Neural progenitor cell (in vitro differentiated cells): ENCODE data around the gene MAD1L1. TPM values are rescaled to one million over a fixed set of nuclear protein-coding genes. Genes with fewer than 3 reads are reported as not detected.

Source experiments
- DNase-seq: peaks from one replicate; pipeline ENCODE4 v3.0.0-alpha.2; 2016; ENCODE audit warnings: low spot score
- H2AFZ ChIP-seq: fragments of 200-600 bp; sonication (generic); replicated peaks from 2 replicates; pipeline ENCODE4 v1.6.1; 2016; ENCODE audit warnings: antibody characterized with exemption
- H3F3A ChIP-seq: fragments of 200-600 bp; sonication (generic); 2 replicates; pipeline ENCODE4 v1.6.1; 2016; ENCODE audit warnings: antibody characterized with exemption, low read depth
- H3K27ac ChIP-seq: fragments of 200-600 bp; sonication (generic); 2 replicates; pipeline ENCODE4 v1.5.1; 2016; ENCODE audit warnings: mild to moderate bottlenecking
- H3K27me3 ChIP-seq: fragments of 200-600 bp; sonication (generic); 2 replicates; pipeline ENCODE4 v1.6.1; 2016; ENCODE audit warnings: mild to moderate bottlenecking, moderate library complexity
- H3K36me3 ChIP-seq: fragments of 200-600 bp; sonication (generic); 2 replicates; pipeline ENCODE4 v1.5.1; 2016
- H3K4me1 ChIP-seq: fragments of 200-600 bp; sonication (generic); 2 replicates; pipeline ENCODE4 v1.6.1; 2016; ENCODE audit warnings: mixed run types
- H3K4me2 ChIP-seq: fragments of 200-600 bp; sonication (generic); 2 replicates; pipeline ENCODE4 v1.6.1; 2016
- H3K4me3 ChIP-seq: fragments of 200-600 bp; sonication (generic); 2 replicates; pipeline ENCODE4 v1.5.1; 2016
- H3K79me2 ChIP-seq: fragments of 200-600 bp; sonication (generic); 2 replicates; pipeline ENCODE4 v1.6.1; 2016; ENCODE audit warnings: low read depth
- H3K9ac ChIP-seq: fragments of 200-600 bp; sonication (generic); 2 replicates; pipeline ENCODE4 v1.6.1; 2016
- H3K9me3 ChIP-seq: fragments of 200-600 bp; sonication (generic); 2 replicates; pipeline ENCODE4 v1.5.1; 2016; ENCODE audit warnings: low read depth
- H4K20me1 ChIP-seq: fragments of 200-600 bp; sonication (generic); 2 replicates; pipeline ENCODE4 v1.6.1; 2016; ENCODE audit warnings: low read depth
- H3K27ac Mint-ChIP-seq: 3 replicates; pipeline ENCODE4 v1.8.0; 2021; ENCODE audit warnings: mixed read lengths
- H3K27me3 Mint-ChIP-seq: 2 replicates; pipeline ENCODE4 v1.8.0; 2022; ENCODE audit warnings: low read depth, mild to moderate bottlenecking, inconsistent platforms, moderate library complexity, mixed read lengths; ENCODE audit not compliant: insufficient read depth
- H3K36me3 Mint-ChIP-seq: 3 replicates; pipeline ENCODE4 v1.8.0; 2021; ENCODE audit warnings: mixed read lengths
- H3K4me1 Mint-ChIP-seq: 3 replicates; pipeline ENCODE4 v1.8.0; 2021; ENCODE audit warnings: mixed read lengths
- H3K4me3 Mint-ChIP-seq: 3 replicates; pipeline ENCODE4 v1.8.0; 2021; ENCODE audit warnings: mild to moderate bottlenecking, moderate library complexity, mixed read lengths
- H3K9me3 Mint-ChIP-seq: 3 replicates; pipeline ENCODE4 v1.8.0; 2020; ENCODE audit warnings: mixed read lengths
- CTCF ChIP-seq: fragments of 200-600 bp; sonication (generic); IDR thresholded peaks from 2 replicates; pipeline ENCODE4 v1.5.1; 2017; ENCODE audit warnings: antibody characterized with exemption, mild to moderate bottlenecking
- EZH2 ChIP-seq: fragments of 200-600 bp; sonication (generic); IDR thresholded peaks from 2 replicates; pipeline ENCODE4 v1.6.1; 2017; ENCODE audit warnings: antibody characterized with exemption, mild to moderate bottlenecking, moderate library complexity
- EZH2phosphoT487 ChIP-seq: fragments of 200-600 bp; sonication (generic); IDR thresholded peaks from 2 replicates; pipeline ENCODE4 v1.6.1; 2017; ENCODE audit warnings: antibody characterized with exemption
- total RNA-seq: library from RNA; depleted of rRNA; stranded (reverse); fragments of >200 nt; gene quantifications from 2 replicates; pipeline ENCODE4 v1.2.3, GENCODE V29; 2015; ENCODE audit warnings: low replicate concordance

MAD1L1 gene
- total RNA-seq, 1 donor from 2014 or later, result 23.7 TPM

DNA sequence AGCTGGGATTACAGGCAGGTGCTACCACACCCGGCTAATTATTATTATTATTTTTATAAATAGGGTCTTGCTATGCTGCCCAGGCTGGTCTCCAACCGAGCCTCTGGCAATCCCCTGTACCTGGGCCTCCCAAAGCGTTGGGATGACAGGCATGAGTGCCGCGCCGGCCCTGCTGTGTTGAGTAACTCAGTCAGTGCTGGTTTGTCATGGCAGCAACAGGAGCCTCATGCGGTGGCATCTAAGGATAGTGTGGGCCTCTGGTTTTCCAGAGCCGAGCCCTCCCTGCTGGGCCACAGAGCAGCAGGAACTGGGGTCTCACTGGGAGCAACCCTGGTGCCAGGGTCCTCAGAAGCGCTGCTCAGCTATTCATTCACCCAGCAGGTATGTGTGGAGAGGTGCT is 318.0 kb downstream of the MAD1L1 start:
- no peaks in the 10 kb centered on the region for H3F3A ChIP-seq
- H4K20me1 ChIP-seq, result no peaks in the 10 kb centered on the region
- no peaks in the 10 kb centered on the region for H3K79me2 ChIP-seq
- Mint-ChIP-seq H3K4me3 (no peak overlapping the region), H3K36me3 (peaks cover 4% of the 10 kb centered on the region), H3K27me3 (peaks cover 3% of the 10 kb centered on the region), H3K4me1 (peaks cover 11% of the 10 kb centered on the region), H3K9me3 (no peaks in the 10 kb centered on the region), H3K27ac (no peak overlapping the region)
- H3K9me3 ChIP-seq, result no peaks in the 10 kb centered on the region
- DNase-seq, result no peak
- H2AFZ ChIP-seq, result no peak overlapping the region
- H3K9ac ChIP-seq, result no peak overlapping the region
- H3K27ac ChIP-seq, result no peak overlapping the region
- H3K4me2 ChIP-seq, result no peak overlapping the region
- H3K4me3 ChIP-seq, result no peak overlapping the region
- H3K4me1 ChIP-seq, result no peaks in the 10 kb centered on the region
- H3K36me3 ChIP-seq, result no peaks in the 10 kb centered on the region
- H3K27me3 ChIP-seq, result no peaks in the 10 kb centered on the region
- no peak for TF ChIP-seq CTCF
- no peak for TF ChIP-seq EZH2
- TF ChIP-seq EZH2phosphoT487, result no peak

DNA sequence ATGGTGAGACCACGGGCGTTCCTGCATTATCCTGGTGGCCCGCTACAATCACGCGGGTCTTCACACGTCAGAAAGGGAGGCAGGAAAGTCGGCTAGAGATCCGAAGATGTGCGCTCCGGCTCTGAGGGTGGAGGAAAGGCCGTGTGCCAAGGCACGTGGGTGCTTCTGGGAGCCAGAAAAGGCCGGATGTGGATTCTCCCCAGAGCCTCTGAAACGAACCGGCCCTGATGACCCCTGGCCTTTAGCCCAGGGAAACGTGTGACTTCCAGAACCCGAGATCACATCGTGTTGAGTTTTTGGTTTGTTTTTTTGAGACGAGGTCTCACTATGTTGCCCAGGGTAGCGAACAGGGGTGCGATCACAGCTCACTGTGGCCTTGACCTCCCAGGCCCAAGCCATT is 318.4 kb downstream of the MAD1L1 start:
- Mint-ChIP-seq H3K4me3 (no peak overlapping the region), H3K4me1 (peaks cover 8% of the 10 kb centered on the region), H3K27ac (peak overlapping the region; percentile 66), H3K9me3 (no peaks in the 10 kb centered on the region), H3K27me3 (peaks cover 3% of the 10 kb centered on the region), H3K36me3 (peaks cover 4% of the 10 kb centered on the region)
- no peak overlapping the region for H3K27ac ChIP-seq
- no peaks in the 10 kb centered on the region for H3K9me3 ChIP-seq
- H3K79me2 ChIP-seq, result no peaks in the 10 kb centered on the region
- H3K4me1 ChIP-seq, result no peaks in the 10 kb centered on the region
- H3K9ac ChIP-seq, result no peak overlapping the region
- no peak for DNase-seq
- no peaks in the 10 kb centered on the region for H3F3A ChIP-seq
- no peaks in the 10 kb centered on the region for H3K27me3 ChIP-seq
- no peak overlapping the region for H3K4me3 ChIP-seq
- TF ChIP-seq CTCF (no peak), EZH2 (no peak), EZH2phosphoT487 (no peak)
- H3K4me2 ChIP-seq, result no peak overlapping the region
- no peaks in the 10 kb centered on the region for H4K20me1 ChIP-seq
- H3K36me3 ChIP-seq, result no peaks in the 10 kb centered on the region
- no peak overlapping the region for H2AFZ ChIP-seq

- Histone ChIP-seq H3K9me3 (no peaks in the 10 kb centered on the region), H3K27me3 (no peaks in the 10 kb centered on the region), H3K27ac (no peak overlapping the region), H2AFZ (no peak overlapping the region), H4K20me1 (no peaks in the 10 kb centered on the region), H3F3A (no peaks in the 10 kb centered on the region), H3K36me3 (no peaks in the 10 kb centered on the region), H3K4me1 (no peaks in the 10 kb centered on the region), H3K9ac (no peak overlapping the region), H3K4me3 (no peak overlapping the region), H3K4me2 (no peak overlapping the region), H3K79me2 (no peaks in the 10 kb centered on the region)
- Mint-ChIP-seq H3K27me3 (peaks cover 3% of the 10 kb centered on the region), H3K36me3 (peaks cover 4% of the 10 kb centered on the region), H3K27ac (peak overlapping the region; percentile 66), H3K9me3 (no peaks in the 10 kb centered on the region), H3K4me1 (peaks cover 8% of the 10 kb centered on the region), H3K4me3 (no peak overlapping the region)
- no peak for DNase-seq
- TF ChIP-seq CTCF, result no peak
- no peak for TF ChIP-seq EZH2
- no peak for TF ChIP-seq EZH2phosphoT487
Observed at GRCh38 chr7:1913466-1914282, 319.1 kb downstream of the MAD1L1 start.
